Neutrophil (primary cell): Measurements from ENCODE around the gene ELN.

Experiments
- H3K27ac ChIP-seq: fragments of 200-600 bp; sonication (generic); 2 replicates; pipeline ENCODE4 v1.5.1; 2016; ENCODE audit warnings: mild to moderate bottlenecking, moderate library complexity
- H3K27me3 ChIP-seq: fragments of 200-600 bp; sonication (generic); 2 replicates; pipeline ENCODE4 v1.6.0; 2016; ENCODE audit warnings: mild to moderate bottlenecking
- H3K36me3 ChIP-seq: fragments of 200-600 bp; sonication (generic); 2 replicates; pipeline ENCODE4 v1.5.1; 2017
- H3K4me1 ChIP-seq, 2 experiments: fragments of 200-600 bp in 1 of 2; sonication (generic) in 1 of 2; 1 replicate in 1 of 2; 2 replicates in 1 of 2; pipeline versions ENCODE4 v1.5.1 to v1.6.1; 2013 to 2016; ENCODE audit warnings: low read depth in 1 of 2, low read length in 1 of 2, mild to moderate bottlenecking in 1 of 2, moderate library complexity in 1 of 2; ENCODE audit not compliant: control insufficient read depth in 1 of 2, insufficient read depth in 1 of 2
- H3K4me3 ChIP-seq, 2 experiments: fragments of 200-600 bp in 1 of 2; sonication (generic) in 1 of 2; 1 replicate in 1 of 2; 2 replicates in 1 of 2; pipeline ENCODE4 v1.5.1; 2013 to 2016; ENCODE audit warnings: low read depth in 1 of 2, low read length in 1 of 2, mild to moderate bottlenecking in 1 of 2, moderate library complexity in 1 of 2
- H3K9me3 ChIP-seq: fragments of 200-600 bp; sonication (generic); 2 replicates; pipeline ENCODE4 v1.5.1; 2016
- TF ChIP-seq, protein P1 (sequence below): fragments of 200-600 bp; sonication (generic); IDR thresholded peaks from 2 replicates; pipeline ENCODE4 v1.5.1; 2016; ENCODE audit warnings: antibody characterized with exemption

Gene ELN

DNA sequence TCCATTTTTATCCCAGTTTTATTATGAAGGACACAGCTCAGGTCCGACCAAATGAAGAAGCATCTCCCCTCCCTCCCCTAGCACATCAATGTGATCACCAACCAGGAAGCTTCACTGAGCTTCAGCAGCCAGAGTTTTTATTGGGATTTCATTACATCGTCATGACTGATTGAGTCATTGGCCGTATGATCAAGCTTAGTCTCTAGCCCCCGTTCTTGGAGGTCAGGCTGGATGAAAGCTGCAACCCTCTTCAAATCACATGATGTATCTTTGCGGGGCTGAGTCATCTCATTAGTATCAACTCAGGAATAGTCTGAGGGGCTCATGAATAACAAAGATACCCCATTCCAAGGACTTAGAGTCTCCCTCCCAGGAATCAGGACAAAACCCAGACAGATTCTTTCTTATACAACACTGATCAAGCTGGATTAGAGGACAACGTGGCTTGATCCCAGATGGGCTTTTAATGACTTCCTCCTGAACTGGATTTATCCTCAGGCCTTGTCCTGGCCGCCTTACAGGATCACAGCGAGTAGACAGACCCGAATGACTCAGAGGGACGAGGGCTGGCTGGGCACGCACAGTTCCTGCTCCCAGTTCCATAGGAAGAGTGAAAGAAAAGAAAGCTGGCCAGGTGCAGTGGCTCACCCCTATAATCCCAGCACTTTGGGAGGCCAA, 70.1 kb downstream of the ELN start:
- no peaks in the 10 kb centered on the region for H3K36me3 ChIP-seq

DNA sequence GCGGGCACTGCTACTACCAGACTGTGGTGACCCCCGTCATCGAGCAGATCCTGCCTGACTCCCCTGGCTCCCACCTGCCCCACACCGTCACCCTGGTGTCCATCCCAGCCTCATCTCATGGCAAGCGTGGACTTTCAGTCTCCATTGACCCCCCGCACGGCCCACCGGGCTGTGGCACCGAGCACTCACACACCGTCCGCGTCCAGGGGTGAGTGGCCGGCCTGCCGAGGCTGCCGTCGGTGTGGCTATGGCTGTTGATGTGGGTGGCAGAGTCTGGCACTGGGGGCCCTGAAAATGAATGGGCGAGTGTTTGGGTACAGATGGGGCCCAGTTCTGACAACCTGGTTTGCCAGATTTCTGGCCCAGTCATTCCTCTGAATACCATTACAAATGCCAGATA, 71.1 kb downstream of the ELN start:
- TF ChIP-seq, protein P1, sequence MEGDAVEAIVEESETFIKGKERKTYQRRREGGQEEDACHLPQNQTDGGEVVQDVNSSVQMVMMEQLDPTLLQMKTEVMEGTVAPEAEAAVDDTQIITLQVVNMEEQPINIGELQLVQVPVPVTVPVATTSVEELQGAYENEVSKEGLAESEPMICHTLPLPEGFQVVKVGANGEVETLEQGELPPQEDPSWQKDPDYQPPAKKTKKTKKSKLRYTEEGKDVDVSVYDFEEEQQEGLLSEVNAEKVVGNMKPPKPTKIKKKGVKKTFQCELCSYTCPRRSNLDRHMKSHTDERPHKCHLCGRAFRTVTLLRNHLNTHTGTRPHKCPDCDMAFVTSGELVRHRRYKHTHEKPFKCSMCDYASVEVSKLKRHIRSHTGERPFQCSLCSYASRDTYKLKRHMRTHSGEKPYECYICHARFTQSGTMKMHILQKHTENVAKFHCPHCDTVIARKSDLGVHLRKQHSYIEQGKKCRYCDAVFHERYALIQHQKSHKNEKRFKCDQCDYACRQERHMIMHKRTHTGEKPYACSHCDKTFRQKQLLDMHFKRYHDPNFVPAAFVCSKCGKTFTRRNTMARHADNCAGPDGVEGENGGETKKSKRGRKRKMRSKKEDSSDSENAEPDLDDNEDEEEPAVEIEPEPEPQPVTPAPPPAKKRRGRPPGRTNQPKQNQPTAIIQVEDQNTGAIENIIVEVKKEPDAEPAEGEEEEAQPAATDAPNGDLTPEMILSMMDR = no peak
- H3K4me3 ChIP-seq = no peak overlapping the region
- H3K27ac ChIP-seq = no peak overlapping the region
- H3K36me3 ChIP-seq = no peaks in the 10 kb centered on the region
- H3K9me3 ChIP-seq = no peaks in the 10 kb centered on the region
- no peaks in the 10 kb centered on the region for H3K27me3 ChIP-seq
- peaks cover 11% of the 10 kb centered on the region in 2 experiments for H3K4me1 ChIP-seq

More for the DNA sequence above, 70.1 kb downstream of the ELN start:
- Histone ChIP-seq H3K27ac (no peak overlapping the region), H3K9me3 (no peaks in the 10 kb centered on the region), H3K4me3 (no peak overlapping the region), H3K4me1 (peaks cover 20 to 21% of the 10 kb centered on the region in 2 experiments), H3K27me3 (no peaks in the 10 kb centered on the region)
- TF ChIP-seq, protein P1 = no peak

DNA sequence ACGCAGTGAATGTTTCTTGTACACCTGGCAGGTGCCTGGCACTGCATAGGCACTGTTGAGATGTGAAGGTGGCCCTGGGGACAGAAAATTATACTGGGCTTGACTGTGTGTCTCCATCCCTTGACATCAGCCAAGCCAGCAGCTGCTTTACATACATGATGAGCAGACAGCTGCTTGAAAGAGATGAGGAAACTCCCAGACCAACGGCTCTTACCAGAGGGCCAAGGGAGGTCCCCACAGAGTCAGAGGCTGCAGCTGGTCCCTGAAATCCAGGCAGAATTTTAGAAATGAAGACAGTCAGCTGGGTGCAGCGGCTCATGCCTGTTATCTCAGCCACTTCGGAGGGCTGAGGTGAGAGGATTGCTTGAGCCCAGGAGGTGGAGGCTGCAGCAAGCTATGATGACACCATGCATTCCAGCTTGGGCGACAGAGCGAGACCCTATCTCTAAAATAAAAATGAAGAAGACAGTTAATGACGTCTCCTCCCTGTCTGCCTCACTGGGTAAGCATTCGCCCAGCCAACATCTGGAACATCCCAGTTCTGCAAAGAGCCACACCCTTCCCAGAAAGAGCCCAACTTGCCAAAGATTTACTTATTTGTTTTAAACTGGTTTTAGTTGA, 73.2 kb downstream of the ELN start:
- no peaks in the 10 kb centered on the region for H3K27me3 ChIP-seq
- H3K4me1 ChIP-seq = no peaks in the 10 kb centered on the region
- no peak overlapping the region for H3K27ac ChIP-seq
- no peaks in the 10 kb centered on the region for H3K36me3 ChIP-seq
- TF ChIP-seq, protein P1 = no peak
- no peak overlapping the region for H3K4me3 ChIP-seq
- no peaks in the 10 kb centered on the region for H3K9me3 ChIP-seq

DNA sequence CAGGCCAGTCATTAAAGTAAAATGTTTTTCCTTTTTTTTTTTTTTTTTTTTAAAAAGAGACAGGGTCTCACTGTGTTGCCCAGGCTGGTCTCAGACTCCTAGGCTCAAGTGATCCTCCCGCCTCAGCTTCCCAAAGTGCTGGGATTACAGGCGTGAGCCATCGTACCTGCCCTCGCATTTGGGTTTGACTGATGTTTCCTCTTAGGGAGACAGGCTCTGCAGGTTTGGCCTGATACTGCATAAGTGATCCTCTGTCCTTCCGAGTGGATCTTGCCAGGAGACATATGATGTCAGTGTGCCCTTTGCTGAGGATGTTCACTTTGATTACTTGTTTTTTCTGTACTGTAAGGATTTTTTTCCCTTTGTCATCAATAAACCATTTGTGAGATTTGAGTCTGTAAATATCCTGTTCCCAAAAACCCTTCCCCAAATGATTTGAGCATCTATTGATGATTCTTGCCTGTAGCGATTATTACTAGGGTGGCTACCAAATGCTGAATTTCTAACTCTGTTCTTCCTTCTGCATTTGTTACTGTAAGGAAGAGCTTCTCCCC, 75.3 kb downstream of the ELN start:
- Histone ChIP-seq H3K27ac (no peak overlapping the region), H3K4me3 (no peak overlapping the region), H3K27me3 (no peaks in the 10 kb centered on the region), H3K4me1 (no peaks in the 10 kb centered on the region), H3K36me3 (no peaks in the 10 kb centered on the region), H3K9me3 (no peaks in the 10 kb centered on the region)
- TF ChIP-seq, protein P1 = no peak

DNA sequence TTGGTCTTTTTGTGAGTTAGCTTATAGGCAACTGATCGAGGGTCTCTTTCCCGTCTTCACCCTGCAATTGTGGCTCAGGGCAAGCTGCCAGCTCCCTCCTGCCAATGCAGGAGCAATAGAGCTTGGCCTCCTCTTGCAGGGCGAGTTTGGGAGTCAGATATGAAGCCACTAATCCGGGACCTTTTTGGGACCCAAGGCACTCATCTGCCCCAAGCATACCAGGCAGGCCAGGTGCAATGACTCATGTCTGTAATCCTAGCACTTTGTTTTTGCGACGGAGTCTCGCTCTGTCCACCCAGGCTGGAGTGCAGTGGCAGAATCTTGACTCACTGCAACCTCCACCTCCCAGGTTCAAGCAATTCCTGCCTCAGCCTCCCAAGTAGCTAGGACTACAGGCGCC, 76.7 kb downstream of the ELN start:
- Histone ChIP-seq H3K36me3 (peaks cover 4% of the 10 kb centered on the region), H3K27ac (no peak overlapping the region)

More for the DNA sequence above, 76.7 kb downstream of the ELN start:
- Histone ChIP-seq H3K9me3 (no peaks in the 10 kb centered on the region), H3K4me1 (no peaks in the 10 kb centered on the region), H3K4me3 (no peak overlapping the region), H3K27me3 (no peaks in the 10 kb centered on the region)
- TF ChIP-seq, protein P1 = no peak
